HG03432 (cell line): ENCODE measurements around the gene SLC7A4.

ENCODE experiments used
- ATAC-seq: cut with Tn5 transposase; IDR thresholded peaks from one replicate; pipeline ENCODE4 v1.9.1; 2021; ENCODE audit warnings: mild to moderate bottlenecking, moderate library complexity; ENCODE audit not compliant: unreplicated experiment

SLC7A4 gene

DNA sequence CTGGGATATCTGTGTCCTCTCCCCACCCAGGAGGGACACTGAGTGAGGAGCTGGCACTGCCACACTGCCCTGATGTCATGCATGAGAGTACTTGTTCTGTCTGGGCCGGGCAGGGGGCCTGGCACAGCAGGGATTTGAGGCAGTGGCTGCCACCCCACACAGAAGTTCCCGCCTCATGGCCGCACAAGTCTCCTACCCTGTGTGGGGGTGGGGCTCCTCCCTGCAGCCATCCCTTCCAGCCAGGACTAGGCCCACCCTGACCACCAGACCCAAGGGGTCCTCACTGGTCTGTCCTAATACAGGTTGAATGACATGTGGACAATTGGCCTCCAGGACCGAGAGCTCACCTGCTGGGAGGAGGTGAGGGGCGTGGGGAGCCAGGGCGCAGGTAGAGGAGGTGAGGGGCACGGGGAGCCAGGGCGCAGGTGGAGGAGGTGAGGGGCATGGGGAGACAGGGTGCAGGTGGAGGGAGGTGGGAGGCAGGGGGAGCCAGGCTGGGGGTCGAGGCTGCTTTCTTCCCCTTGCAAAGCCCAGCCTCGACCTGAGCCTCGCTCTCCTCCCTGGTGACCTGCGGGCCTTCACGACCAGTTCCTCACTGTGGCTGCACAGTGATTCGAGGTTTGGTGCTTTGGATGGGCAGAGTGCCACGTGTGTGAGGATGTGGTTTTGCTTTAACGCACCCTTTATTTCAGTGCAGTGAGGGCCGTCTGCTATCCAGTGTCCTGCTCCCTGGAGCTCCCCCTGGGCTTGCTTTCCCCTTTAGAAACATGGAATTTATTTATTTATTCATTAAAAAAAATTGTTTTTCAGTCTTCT is 42.8 kb downstream of the SLC7A4 start:
- no peak for ATAC-seq

DNA sequence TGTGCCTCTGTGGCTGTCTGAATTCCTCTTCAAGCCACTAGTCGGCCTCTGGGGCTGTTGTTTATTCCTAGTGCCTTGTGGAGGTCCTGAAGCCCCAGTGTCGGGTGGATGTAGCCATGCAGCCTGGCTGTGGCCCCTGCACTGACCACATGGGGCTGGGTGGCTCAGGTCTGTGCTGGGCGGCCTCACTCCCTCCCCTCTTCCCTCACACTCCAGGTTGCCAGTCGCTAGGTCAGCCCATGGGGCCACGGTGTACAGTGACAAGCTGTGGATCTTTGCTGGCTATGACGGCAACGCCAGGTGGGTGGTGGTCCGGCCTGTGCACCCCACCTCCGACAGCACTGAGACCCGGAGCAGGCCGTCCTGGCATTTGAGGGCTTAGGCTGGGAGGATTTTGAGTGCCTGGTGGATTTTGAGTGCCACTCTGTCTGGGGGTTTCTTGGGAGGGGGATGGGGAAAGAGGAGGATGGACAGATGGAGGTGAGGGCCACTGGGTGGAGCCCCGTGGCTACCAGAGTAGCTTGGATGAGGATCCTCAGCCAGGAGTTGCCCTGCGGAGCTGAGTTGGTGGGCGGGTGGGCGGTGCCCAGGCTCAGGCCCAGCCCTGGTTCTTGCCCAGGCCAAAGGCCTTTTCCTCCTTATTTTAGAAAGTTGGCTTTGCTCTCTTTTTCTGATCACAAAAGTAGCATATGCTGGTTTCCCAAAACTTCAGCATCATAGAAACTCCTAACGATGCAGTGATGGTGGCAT is 43.6 kb downstream of the SLC7A4 start:
- ATAC-seq = no peak

- no peak for ATAC-seq
These were observed 45.0 kb downstream of the SLC7A4 start for GRCh38 chr22:20987375-20987774.

DNA sequence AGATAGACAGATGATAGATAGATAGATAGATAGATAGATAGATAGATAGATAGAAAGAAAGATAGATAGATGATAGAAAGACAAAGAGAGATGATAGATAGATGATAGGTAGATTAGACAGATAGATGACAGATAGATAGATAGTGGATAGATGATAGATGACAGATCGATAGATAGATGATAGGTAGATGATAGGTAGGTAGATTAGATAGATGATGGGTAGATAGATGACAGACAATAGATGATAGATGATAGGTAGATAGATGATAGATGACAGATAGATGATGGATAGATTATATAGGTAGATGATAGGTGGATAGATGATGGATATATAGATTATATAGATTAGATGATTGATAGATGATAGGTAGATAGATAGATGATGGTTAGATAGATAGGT is 46.0 kb downstream of the SLC7A4 start:
- ATAC-seq = no peak

DNA sequence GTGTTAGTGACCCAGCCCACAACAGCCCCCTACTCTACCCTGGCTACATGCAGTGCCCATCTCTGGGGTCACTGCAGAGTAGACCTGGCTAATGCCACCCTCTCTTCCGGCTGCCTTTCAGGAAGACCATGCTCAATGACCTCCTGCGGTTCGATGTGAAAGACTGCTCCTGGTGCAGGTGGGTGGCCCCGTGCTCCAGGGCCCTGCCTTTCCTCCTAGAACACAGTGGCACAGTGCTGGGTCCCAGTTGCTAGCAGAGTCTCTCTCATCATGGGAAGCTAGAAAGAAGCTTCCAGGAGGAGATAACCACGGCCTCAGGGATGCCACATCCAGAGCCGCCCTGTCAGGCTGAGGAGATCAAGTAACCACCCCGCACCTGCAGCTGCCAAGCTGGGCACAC is 46.6 kb downstream of the SLC7A4 start:
- no peak for ATAC-seq

- no peak for ATAC-seq
These were observed 49.1 kb downstream of the SLC7A4 start for GRCh38 chr22:20983081-20983771.

- ATAC-seq = peak; percentile 23
These were observed 49.8 kb downstream of the SLC7A4 start for GRCh38 chr22:20982563-20982882.

GRCh38 chr22:20981787-20982562 is 50.4 kb downstream of the SLC7A4 start, which contains the start of gene LZTR1:
LZTR1 (plus strand) TSS chr22:20982297; CDS start chr22:20982372, 75 bp downstream.
- ATAC-seq = peak; percentile 88

GRCh38 chr22:20980938-20981722 is 51.2 kb downstream of the SLC7A4 start:
- no peak for ATAC-seq

GRCh38 chr22:20980523-20980922 is 51.8 kb downstream of the SLC7A4 start:
- no peak for ATAC-seq

DNA sequence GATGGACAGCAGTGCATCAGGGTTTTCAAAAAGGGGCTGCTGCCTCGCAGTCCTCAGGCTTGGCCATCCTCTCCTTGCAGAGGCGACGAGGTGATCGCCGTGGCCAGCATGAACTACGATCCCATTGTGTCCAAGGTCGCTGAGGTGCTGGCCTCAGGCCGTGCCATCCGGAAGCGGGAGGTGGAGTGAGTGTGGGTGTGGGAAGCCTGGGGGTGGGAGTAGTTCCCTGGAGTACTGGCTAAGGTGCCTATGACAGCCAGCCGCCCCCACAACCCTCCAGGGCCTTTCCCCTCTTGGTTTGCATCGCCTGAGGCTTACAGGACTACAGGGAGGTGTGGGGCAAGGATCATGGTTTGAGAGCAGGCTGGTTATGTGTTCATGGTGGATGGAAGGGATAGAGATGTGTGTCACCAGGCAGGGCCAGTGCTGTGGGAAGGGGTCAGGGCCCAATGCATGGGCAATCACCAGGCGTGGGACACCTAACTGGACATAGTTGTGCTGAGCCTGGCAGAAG is 52.4 kb downstream of the SLC7A4 start:
- ATAC-seq = no peak

- ATAC-seq = no peak
These were observed 53.0 kb downstream of the SLC7A4 start for GRCh38 chr22:20979243-20979809.
